ENCODE results near the gene EPAS1. TPM values are rescaled to one million over a fixed set of nuclear protein-coding genes. Genes with fewer than 3 reads are reported as not detected.
A peak's percentile ranks its signal among the peaks of the same experiment; 100 is the strongest.

Gene EPAS1
- total RNA-seq, 2 donors from 2014 or later, result 517 to 667 TPM

- Histone ChIP-seq H3K4me1 (ENCODE audit: control insufficient read depth in 1 of 2, low read depth in 2 of 2) (peaks cover 8 to 25% of the 10 kb centered on the region in 2 donors), H3K36me3 (peaks cover 35% of the 10 kb centered on the region), H3K9me3 (no peaks in the 10 kb centered on the region), H3K27ac (peak overlapping the region; percentile 3 to 62), H3K27me3 (replicated peaks; ENCODE audit: insufficient read depth) (no peaks in the 10 kb centered on the region), H3K4me3 (no peak overlapping the region)
- ATAC-seq (ENCODE audit: insufficient number of reproducible peaks, low FRiP score, low read depth) (no peak), DNase-seq (ENCODE audit: low spot score) (no peak)
- TF ChIP-seq, protein P1, sequence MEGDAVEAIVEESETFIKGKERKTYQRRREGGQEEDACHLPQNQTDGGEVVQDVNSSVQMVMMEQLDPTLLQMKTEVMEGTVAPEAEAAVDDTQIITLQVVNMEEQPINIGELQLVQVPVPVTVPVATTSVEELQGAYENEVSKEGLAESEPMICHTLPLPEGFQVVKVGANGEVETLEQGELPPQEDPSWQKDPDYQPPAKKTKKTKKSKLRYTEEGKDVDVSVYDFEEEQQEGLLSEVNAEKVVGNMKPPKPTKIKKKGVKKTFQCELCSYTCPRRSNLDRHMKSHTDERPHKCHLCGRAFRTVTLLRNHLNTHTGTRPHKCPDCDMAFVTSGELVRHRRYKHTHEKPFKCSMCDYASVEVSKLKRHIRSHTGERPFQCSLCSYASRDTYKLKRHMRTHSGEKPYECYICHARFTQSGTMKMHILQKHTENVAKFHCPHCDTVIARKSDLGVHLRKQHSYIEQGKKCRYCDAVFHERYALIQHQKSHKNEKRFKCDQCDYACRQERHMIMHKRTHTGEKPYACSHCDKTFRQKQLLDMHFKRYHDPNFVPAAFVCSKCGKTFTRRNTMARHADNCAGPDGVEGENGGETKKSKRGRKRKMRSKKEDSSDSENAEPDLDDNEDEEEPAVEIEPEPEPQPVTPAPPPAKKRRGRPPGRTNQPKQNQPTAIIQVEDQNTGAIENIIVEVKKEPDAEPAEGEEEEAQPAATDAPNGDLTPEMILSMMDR (IDR thresholded peaks at IDR 0.05), result no peak
Observed at GRCh38 chr2:46386763-46387162, 89.6 kb downstream of the EPAS1 start.

DNA sequence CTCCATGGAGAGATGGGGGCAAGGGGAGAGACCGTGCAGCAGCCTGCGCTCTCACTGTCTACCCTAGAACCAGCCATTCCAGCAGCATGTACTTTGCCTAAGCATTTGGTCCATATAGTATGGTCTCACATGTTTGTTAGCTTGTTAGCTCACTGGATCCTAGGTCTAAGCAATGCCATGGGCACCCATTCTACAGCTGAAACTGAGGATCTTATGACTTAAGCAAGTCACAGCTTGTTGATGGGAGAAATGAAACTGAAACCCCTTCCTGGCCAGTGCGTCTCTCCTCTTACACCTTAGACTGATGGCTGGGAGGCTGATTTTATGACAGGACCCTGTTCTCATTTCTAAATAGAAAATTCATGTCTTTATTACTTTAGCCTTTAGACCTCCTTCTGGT lies 90.1 kb downstream of the EPAS1 start:
- H3K27ac ChIP-seq, result peak overlapping the region; percentile 9 to 62
- ATAC-seq (ENCODE audit: insufficient number of reproducible peaks, low FRiP score, low read depth), result no peak
- H3K36me3 ChIP-seq, result peaks cover 29% of the 10 kb centered on the region
- peaks cover 8 to 25% of the 10 kb centered on the region in 2 donors for H3K4me1 ChIP-seq (ENCODE audit: control insufficient read depth in 1 of 2, low read depth in 2 of 2)
- TF ChIP-seq, protein P1 (IDR thresholded peaks at IDR 0.05), result no peak
- no peak for DNase-seq (ENCODE audit: low spot score)
- H3K9me3 ChIP-seq, result no peaks in the 10 kb centered on the region
- H3K27me3 ChIP-seq (replicated peaks; ENCODE audit: insufficient read depth), result no peaks in the 10 kb centered on the region
- H3K4me3 ChIP-seq, result no peak overlapping the region

DNA sequence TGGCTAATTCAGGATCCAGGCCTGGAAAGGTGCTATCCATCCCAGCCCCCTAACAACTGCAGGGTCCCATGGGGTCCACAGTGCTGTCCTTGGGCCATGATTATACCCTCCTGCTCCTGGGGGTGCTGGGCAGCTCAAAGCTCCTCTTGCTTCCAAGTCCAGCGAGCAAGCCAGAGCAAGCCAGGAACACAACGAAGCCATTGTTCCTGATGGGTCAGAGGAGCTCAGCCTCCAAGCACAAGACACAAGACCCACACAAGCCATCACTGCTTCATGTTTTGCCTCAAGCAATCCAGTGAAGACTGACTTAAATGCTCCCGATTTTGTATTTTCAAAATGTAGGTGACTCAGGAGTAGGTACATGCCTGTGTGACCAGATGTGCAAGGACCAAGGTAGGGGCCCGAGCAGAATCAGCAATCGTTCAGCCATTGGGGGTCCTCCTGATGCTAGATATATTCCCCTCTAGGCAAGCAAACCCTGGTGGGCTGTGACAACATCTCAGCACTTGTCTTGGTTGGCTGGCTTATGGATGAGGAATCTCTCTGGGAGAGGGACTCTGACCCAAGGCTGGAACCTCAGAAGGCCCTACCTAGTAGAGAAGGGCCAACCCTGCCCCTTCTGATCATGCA lies 90.8 kb downstream of the EPAS1 start:
- peaks cover 8 to 25% of the 10 kb centered on the region in 2 donors for H3K4me1 ChIP-seq (ENCODE audit: control insufficient read depth in 1 of 2, low read depth in 2 of 2)
- peaks cover 22% of the 10 kb centered on the region for H3K36me3 ChIP-seq
- ATAC-seq (ENCODE audit: insufficient number of reproducible peaks, low FRiP score, low read depth) (no peak), DNase-seq (ENCODE audit: low spot score) (no peak)
- H3K27me3 ChIP-seq (replicated peaks; ENCODE audit: insufficient read depth), result no peaks in the 10 kb centered on the region
- H3K4me3 ChIP-seq, result no peak overlapping the region
- H3K27ac ChIP-seq, result peak overlapping the region; percentile 7 to 9
- no peaks in the 10 kb centered on the region for H3K9me3 ChIP-seq
- TF ChIP-seq, protein P1 (IDR thresholded peaks at IDR 0.05), result no peak

DNA sequence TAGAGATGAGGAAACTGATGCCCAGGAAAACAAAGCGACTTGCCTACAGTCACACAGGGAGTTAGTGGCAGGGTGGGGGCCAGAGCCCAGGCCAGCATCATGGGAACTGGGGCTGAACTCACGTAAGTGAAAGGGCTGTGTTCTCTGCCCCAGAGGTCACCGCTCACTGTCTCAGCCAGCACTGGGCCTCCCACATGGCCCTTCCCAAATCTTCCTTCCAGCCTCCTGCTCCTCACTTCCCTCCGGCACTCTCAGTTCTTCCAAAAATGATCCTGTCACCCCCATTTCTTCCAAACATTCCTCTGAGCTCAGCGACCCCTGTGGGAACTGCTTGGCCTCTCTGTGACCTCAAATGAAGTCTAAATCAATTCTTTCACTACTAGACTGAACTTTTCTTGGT lies 91.7 kb downstream of the EPAS1 start:
- Histone ChIP-seq H3K36me3 (peaks cover 15% of the 10 kb centered on the region), H3K4me1 (ENCODE audit: control insufficient read depth in 1 of 2, low read depth in 2 of 2) (peaks cover 8 to 25% of the 10 kb centered on the region in 2 donors), H3K27ac (peak overlapping the region in 1 of 2 donors; percentile 7), H3K9me3 (no peaks in the 10 kb centered on the region), H3K4me3 (no peak overlapping the region), H3K27me3 (replicated peaks; ENCODE audit: insufficient read depth) (no peaks in the 10 kb centered on the region)
- ATAC-seq (ENCODE audit: insufficient number of reproducible peaks, low FRiP score, low read depth) (no peak), DNase-seq (ENCODE audit: low spot score) (no peak)
- TF ChIP-seq, protein P1 (IDR thresholded peaks at IDR 0.05), result no peak

DNA sequence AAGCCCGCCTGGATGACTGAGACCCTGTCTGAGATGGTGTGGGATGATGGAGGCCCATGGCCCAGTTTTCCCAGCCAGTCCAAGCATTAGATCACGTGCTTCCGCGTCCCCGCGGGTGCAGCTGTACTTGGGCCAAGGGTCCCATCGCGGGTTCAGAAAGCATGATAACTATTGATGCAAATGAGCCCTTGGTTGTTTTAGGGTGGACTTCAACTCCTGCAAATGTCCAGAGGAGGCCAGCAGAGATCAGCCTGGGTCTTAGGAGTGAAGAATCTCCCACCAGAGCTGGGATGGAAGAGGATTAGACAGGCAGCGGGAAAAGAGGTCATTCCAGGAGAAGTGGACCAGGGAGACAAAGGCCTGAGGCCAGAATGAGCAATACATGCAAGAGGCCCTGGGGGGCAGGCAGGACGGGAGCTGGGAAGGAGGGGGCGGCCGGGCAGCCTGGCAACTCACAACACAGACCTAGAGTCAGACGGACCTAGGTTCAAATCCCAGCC lies 92.3 kb downstream of the EPAS1 start:
- Histone ChIP-seq H3K4me1 (ENCODE audit: control insufficient read depth in 1 of 2, low read depth in 2 of 2) (peaks cover 8 to 25% of the 10 kb centered on the region in 2 donors), H3K4me3 (no peak overlapping the region), H3K27me3 (replicated peaks; ENCODE audit: insufficient read depth) (no peaks in the 10 kb centered on the region), H3K27ac (no peak overlapping the region), H3K36me3 (peaks cover 10% of the 10 kb centered on the region), H3K9me3 (no peaks in the 10 kb centered on the region)
- DNase-seq (ENCODE audit: low spot score) (no peak), ATAC-seq (ENCODE audit: insufficient number of reproducible peaks, low FRiP score, low read depth) (no peak)
- TF ChIP-seq, protein P1 (IDR thresholded peaks at IDR 0.05), result no peak

All from thoracic aorta (tissue), 2 donors.